Measurements from ENCODE around the gene ADGRB2.

GRCh38 chr1:31739346-31739745 lies 24.8 kb downstream of the ADGRB2 start:
- TF ChIP-seq, protein P1, sequence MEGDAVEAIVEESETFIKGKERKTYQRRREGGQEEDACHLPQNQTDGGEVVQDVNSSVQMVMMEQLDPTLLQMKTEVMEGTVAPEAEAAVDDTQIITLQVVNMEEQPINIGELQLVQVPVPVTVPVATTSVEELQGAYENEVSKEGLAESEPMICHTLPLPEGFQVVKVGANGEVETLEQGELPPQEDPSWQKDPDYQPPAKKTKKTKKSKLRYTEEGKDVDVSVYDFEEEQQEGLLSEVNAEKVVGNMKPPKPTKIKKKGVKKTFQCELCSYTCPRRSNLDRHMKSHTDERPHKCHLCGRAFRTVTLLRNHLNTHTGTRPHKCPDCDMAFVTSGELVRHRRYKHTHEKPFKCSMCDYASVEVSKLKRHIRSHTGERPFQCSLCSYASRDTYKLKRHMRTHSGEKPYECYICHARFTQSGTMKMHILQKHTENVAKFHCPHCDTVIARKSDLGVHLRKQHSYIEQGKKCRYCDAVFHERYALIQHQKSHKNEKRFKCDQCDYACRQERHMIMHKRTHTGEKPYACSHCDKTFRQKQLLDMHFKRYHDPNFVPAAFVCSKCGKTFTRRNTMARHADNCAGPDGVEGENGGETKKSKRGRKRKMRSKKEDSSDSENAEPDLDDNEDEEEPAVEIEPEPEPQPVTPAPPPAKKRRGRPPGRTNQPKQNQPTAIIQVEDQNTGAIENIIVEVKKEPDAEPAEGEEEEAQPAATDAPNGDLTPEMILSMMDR (conservative IDR thresholded peaks at IDR 0.05; ENCODE audit: low read length) = no peak
- no peak for TF ChIP-seq EZH2phosphoT487 (IDR thresholded peaks at IDR 0.05; ENCODE audit: borderline replicate concordance, low read depth, low read length)

Measured in OCI-LY7 (cell line).